Peyer's patch (tissue), 4 donors: ENCODE data around the gene PLA2G6.

Source experiments
- CTCF ChIP-seq, 6 experiments: fragments of 450-650 bp in 4 of 6; fragments of 200-600 bp in 2 of 6; sonication (generic) in 1 of 6; IDR thresholded peaks; one replicate each; pipeline ENCODE4 v1.5.1; 2017 to 2019; ENCODE audit warnings: antibody characterized with exemption in 6 of 6, mild to moderate bottlenecking in 3 of 6, moderate library complexity in 1 of 6
- POLR2A ChIP-seq, 2 donors: fragments of 450-650 bp; IDR thresholded peaks; one replicate each; pipeline ENCODE4 v1.5.1; 2017; ENCODE audit warnings: antibody characterized with exemption in 2 of 2, mild to moderate bottlenecking in 2 of 2, moderate library complexity in 2 of 2

GRCh38 chr22:38222797-38223119, 41.1 kb upstream of the PLA2G6 start:
- TF ChIP-seq CTCF (IDR thresholded peaks at IDR 0.05) (no peak), POLR2A (IDR thresholded peaks at IDR 0.05) (no peak)
